ENCODE data around the gene KIF6.
"Not testable (repeated sequence)": the region's sequence is repeated elsewhere in the genome, so short reads cannot be mapped to it uniquely, and the experiment has no call there.

The KIF6 gene

DNA sequence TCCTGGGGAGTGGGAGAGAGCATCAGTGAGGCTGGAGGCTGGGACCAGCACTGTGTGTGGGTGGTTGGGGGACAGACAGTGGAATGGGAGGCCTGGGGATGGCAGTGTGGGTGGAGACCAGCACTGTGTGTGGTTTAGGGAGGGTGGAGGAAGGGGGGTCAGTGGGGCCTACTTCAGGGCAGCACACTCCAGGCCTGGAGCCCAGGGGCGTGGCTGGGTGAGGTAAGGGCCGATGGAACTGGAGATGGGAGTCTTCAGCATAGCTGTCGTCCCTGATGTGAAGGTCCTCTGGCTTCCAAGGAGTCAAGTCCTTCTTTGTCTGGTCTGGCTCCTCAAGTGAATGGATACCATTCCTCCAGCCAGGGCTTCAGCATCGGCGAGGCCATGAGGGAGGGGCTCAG, 429.6 kb downstream of the KIF6 start:
- Histone ChIP-seq H3K4me3 (ENCODE audit: low read length) (no peak overlapping the region), H3K36me3 (ENCODE audit: control insufficient read depth, insufficient read depth, low read length) (no peaks in the 10 kb centered on the region), H3K4me1 (ENCODE audit: control insufficient read depth, insufficient read depth, low read length) (peaks cover 19% of the 10 kb centered on the region), H3K9ac (ENCODE audit: low read length) (no peak overlapping the region), H3K27me3 (ENCODE audit: control insufficient read depth, insufficient read depth, low read length) (peaks cover 3% of the 10 kb centered on the region), H3K9me3 (ENCODE audit: control insufficient read depth, low read length) (no peaks in the 10 kb centered on the region)

DNA sequence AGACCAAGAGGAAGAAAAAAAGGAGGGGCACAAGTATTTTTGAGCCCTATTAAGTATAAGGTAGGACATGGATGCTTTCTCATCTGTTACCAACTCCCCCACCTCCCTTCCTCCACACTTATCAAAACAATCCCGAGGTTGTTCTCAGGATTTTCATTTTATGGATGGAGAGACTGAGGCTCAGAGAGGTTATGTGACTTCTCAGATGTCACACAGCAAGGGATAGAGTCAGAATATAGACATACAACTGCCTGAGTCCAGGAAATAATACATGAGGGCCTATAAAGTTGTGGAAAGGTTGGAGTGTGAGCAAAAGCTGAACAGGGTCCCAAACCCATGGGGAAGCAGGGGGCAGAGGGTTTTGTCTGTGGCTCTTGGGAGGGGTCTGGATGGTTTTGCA, 430.3 kb downstream of the KIF6 start:
- Histone ChIP-seq H3K9me3 (ENCODE audit: control insufficient read depth, low read length) (no peaks in the 10 kb centered on the region), H3K9ac (ENCODE audit: low read length) (no peak overlapping the region), H3K27me3 (ENCODE audit: control insufficient read depth, insufficient read depth, low read length) (peaks cover 3% of the 10 kb centered on the region), H3K4me3 (ENCODE audit: low read length) (no peak overlapping the region), H3K4me1 (ENCODE audit: control insufficient read depth, insufficient read depth, low read length) (peaks cover 19% of the 10 kb centered on the region), H3K36me3 (ENCODE audit: control insufficient read depth, insufficient read depth, low read length) (no peaks in the 10 kb centered on the region)

DNA sequence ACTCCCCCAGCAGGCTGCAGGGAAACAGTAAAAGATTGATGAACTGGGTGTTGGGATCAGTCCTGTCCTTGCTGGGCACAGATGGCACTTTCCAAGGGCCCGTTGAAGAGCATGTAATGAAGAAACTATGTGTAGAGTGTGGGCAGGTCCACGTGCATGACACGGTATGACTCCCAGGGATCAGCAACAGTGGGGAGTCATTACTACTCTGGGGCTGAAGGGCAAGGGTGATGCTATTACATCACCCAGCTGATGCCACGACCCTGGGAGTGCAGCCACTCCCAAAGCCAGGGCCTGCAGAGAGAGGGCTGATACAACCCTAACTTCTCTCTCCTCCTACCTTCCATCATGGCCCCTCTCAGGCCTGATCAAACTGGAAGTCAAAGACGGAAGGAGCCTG, 431.1 kb downstream of the KIF6 start:
- Histone ChIP-seq H3K9ac (ENCODE audit: low read length) (no peak overlapping the region), H3K4me3 (ENCODE audit: low read length) (no peak overlapping the region), H3K27me3 (ENCODE audit: control insufficient read depth, insufficient read depth, low read length) (no peaks in the 10 kb centered on the region), H3K9me3 (ENCODE audit: control insufficient read depth, low read length) (no peaks in the 10 kb centered on the region), H3K36me3 (ENCODE audit: control insufficient read depth, insufficient read depth, low read length) (no peaks in the 10 kb centered on the region), H3K4me1 (ENCODE audit: control insufficient read depth, insufficient read depth, low read length) (peaks cover 19% of the 10 kb centered on the region)

DNA sequence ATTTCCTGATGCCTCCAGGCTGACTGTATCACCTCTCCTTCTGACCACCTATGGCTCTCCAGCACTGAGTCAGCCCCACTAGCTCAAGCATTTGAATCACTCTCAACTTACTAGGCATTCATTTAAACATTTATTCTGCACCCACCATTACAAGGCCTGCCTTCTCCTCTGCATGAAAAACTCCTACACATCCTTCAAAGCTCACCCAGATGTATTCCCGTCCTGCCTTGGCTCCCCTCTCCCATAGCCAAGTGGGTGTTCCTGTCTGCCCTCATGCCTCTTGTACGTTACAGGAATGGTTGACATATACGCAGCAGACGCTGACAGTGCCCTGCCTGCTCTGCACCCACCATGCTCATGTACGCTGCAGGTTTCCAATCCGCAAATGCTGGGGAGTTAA, 432.6 kb downstream of the KIF6 start:
- Histone ChIP-seq H3K36me3 (ENCODE audit: control insufficient read depth, insufficient read depth, low read length) (no peaks in the 10 kb centered on the region), H3K27me3 (ENCODE audit: control insufficient read depth, insufficient read depth, low read length) (no peaks in the 10 kb centered on the region), H3K9ac (ENCODE audit: low read length) (no peak overlapping the region), H3K4me3 (ENCODE audit: low read length) (no peak overlapping the region), H3K9me3 (ENCODE audit: control insufficient read depth, low read length) (no peaks in the 10 kb centered on the region), H3K4me1 (ENCODE audit: control insufficient read depth, insufficient read depth, low read length) (peaks cover 7% of the 10 kb centered on the region)

DNA sequence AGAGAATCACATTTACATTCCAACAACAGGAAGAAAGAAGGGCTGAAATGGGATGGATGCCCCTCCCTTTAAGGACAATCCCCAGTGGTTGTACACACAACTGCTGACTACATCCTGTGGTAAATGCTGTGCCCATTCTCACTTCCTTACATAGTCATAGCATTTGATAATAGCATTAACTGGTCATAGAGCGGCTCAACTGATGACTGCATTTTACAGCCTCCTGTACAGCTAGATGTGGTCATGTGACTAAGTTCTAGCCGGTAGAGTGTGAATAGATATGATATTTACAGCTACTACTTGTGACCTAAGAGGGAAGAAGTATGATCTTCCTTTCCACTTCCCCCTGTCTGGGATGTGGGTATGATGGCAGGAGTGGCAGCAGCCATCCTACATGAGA, 435.7 kb downstream of the KIF6 start:
- Histone ChIP-seq H3K27me3 (ENCODE audit: control insufficient read depth, insufficient read depth, low read length) (no peaks in the 10 kb centered on the region), H3K4me3 (ENCODE audit: low read length) (no peak overlapping the region), H3K9me3 (ENCODE audit: control insufficient read depth, low read length) (no peaks in the 10 kb centered on the region), H3K4me1 (ENCODE audit: control insufficient read depth, insufficient read depth, low read length) (no peaks in the 10 kb centered on the region), H3K36me3 (ENCODE audit: control insufficient read depth, insufficient read depth, low read length) (no peaks in the 10 kb centered on the region), H3K9ac (ENCODE audit: low read length) (no peak overlapping the region)

DNA sequence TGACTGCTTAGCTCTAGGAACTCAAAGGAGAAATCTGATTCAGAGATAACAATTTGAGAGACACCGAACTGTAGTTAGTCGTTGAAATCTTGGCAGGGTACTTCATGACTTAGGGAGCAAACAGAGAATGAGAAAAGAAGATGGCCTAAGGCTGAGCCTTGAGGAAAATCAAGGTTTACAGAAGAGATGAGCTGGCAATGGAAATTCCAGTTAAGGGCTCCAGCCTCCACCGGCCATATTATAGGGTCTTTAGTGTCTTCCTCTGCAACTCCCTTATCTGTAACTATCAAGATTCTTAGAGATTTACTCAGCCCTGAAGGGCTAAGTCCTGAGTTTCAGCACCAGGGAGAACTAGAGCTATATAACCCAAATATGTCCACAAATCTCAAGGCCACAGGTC, 437.6 kb downstream of the KIF6 start:
- Histone ChIP-seq H3K9me3 (ENCODE audit: control insufficient read depth, low read length) (no peaks in the 10 kb centered on the region), H3K9ac (ENCODE audit: low read length) (no peak overlapping the region), H3K36me3 (ENCODE audit: control insufficient read depth, insufficient read depth, low read length) (no peaks in the 10 kb centered on the region), H3K4me1 (ENCODE audit: control insufficient read depth, insufficient read depth, low read length) (no peaks in the 10 kb centered on the region), H3K27me3 (ENCODE audit: control insufficient read depth, insufficient read depth, low read length) (no peaks in the 10 kb centered on the region), H3K4me3 (ENCODE audit: low read length) (no peak overlapping the region)

DNA sequence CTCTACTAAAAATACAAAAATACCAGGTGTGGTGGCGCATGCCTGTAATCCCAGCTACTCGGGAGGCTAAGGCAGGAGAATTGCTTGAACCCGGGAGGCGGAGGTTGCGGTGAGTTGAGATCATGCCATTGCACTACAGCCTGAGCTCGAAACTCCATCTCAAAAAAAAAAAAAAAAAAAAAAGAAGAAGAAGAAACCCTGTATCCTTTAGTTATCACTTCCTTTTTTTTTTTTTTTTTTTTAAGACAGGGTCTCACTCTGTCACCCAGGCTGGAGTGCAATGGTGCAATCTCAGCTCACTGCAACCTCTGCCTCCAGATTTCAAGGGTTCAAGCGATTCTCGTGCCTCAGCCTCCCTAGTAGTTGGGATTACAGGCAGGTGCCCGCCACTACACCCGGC, 438.6 kb downstream of the KIF6 start:
- H3K9me3 ChIP-seq (ENCODE audit: control insufficient read depth, low read length); H3K4me3 ChIP-seq (ENCODE audit: low read length); H3K36me3 ChIP-seq (ENCODE audit: control insufficient read depth, insufficient read depth, low read length); H3K4me1 ChIP-seq (ENCODE audit: control insufficient read depth, insufficient read depth, low read length); H3K9ac ChIP-seq (ENCODE audit: low read length); H3K27me3 ChIP-seq (ENCODE audit: control insufficient read depth, insufficient read depth, low read length): not testable (repeated sequence)

DNA sequence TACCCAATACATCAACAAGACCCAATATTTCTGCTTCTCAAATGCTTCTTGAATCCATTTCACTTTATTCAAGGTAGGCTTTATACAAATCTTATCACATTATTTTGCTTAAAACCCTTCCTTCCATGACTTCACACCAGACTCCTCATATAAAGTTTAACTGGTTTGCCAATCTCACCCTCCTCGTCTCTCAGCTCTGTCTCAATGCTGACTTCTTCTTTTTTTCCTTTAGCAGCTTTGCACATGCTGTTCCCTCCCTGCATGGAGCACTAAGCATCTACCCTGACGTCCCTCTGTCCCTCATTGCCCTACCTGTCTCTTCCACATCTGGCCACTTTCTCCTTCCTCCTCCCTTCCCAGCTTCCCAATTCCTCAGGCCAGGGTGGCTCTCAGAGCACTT, 442.4 kb downstream of the KIF6 start:
- H3K4me3 ChIP-seq (ENCODE audit: low read length) = no peak overlapping the region

DNA sequence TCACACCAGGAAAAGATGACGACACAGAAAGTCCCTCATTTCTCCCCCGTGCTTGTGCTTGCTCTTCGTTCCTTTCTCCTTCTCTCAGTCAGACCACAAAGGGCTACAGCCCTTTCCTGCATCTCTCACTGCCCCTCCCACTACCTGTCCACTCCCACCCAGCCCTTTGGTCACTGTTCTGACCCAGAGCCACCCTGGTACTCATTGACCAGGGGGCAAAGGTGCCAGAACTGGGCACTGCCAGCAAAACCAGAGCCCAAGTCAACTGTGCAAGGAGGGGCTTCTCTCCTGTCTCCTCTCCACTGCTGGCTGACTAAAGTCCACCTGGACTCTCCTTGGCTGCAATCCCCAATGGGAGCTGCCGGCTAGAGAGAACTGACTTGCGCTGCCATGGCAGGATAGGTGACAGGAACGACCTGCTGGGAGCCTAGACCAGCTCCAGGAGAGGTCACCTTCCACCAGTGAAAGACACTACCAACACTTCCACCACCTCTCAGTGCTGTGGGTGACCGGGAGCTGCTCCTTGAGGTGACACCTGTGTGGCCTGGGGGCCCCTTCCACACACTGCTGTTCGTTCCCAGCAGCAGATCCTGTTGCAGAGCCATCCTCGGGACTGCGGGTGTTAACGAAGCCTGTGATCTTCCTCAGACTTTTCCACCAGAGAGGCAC, 443.8 kb downstream of the KIF6 start:
- H3K9ac ChIP-seq (ENCODE audit: low read length) = peak overlapping the region; percentile 52
- no peaks in the 10 kb centered on the region for H3K27me3 ChIP-seq (ENCODE audit: control insufficient read depth, insufficient read depth, low read length)
- no peaks in the 10 kb centered on the region for H3K36me3 ChIP-seq (ENCODE audit: control insufficient read depth, insufficient read depth, low read length)
- H3K9me3 ChIP-seq (ENCODE audit: control insufficient read depth, low read length) = no peaks in the 10 kb centered on the region
- no peak overlapping the region for H3K4me3 ChIP-seq (ENCODE audit: low read length)
- peaks cover 47% of the 10 kb centered on the region for H3K4me1 ChIP-seq (ENCODE audit: control insufficient read depth, insufficient read depth, low read length)

More for the DNA sequence above, 442.4 kb downstream of the KIF6 start:
- H3K36me3 ChIP-seq (ENCODE audit: control insufficient read depth, insufficient read depth, low read length) = no peaks in the 10 kb centered on the region
- H3K27me3 ChIP-seq (ENCODE audit: control insufficient read depth, insufficient read depth, low read length) = no peaks in the 10 kb centered on the region
- peaks cover 38% of the 10 kb centered on the region for H3K4me1 ChIP-seq (ENCODE audit: control insufficient read depth, insufficient read depth, low read length)
- no peaks in the 10 kb centered on the region for H3K9me3 ChIP-seq (ENCODE audit: control insufficient read depth, low read length)
- no peak overlapping the region for H3K9ac ChIP-seq (ENCODE audit: low read length)

DNA sequence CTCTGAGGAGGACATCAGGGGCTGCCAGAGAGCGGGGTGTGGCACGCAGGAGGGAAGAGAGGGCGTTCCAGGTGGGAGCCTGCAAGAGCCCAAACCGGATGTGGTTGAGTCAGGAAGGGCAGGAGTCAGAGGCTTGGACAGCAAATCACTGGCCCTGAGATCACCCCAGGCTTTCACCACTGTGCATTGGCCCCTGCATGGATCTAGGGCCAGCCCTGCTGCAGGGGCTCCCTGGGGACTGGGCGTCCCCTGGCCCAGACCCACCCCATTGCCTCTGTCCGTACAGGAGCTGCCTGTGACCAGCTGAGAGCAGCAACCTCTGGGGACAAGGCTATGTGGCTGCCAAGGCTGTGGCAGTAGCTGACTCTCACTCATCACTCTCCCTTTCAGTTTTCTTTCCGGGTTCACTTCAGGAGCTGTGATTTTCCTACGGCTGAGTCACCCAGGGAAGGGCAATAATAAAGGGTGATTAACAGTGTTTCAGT, 444.9 kb downstream of the KIF6 start:
- H3K4me3 ChIP-seq (ENCODE audit: low read length) = no peak overlapping the region
- H3K27me3 ChIP-seq (ENCODE audit: control insufficient read depth, insufficient read depth, low read length) = no peaks in the 10 kb centered on the region
- H3K9me3 ChIP-seq (ENCODE audit: control insufficient read depth, low read length) = no peaks in the 10 kb centered on the region
- peak overlapping the region; percentile 52 for H3K9ac ChIP-seq (ENCODE audit: low read length)
- H3K4me1 ChIP-seq (ENCODE audit: control insufficient read depth, insufficient read depth, low read length) = peaks cover 49% of the 10 kb centered on the region
- no peaks in the 10 kb centered on the region for H3K36me3 ChIP-seq (ENCODE audit: control insufficient read depth, insufficient read depth, low read length)
